ENCODE measurements around the gene IGFALS. TPM values are rescaled to one million over a fixed set of nuclear protein-coding genes. Genes with fewer than 3 reads are reported as not detected.

The IGFALS gene
- total and polyA plus RNA-seq, 2 experiments from 2014 or later = 0.16 TPM; not detected in 1

- TF ChIP-seq POLR2AphosphoS5 (IDR thresholded peaks at IDR 0.05; ENCODE audit: low read depth) = no peak
- no peak for TF ChIP-seq STAT1 (IDR thresholded peaks at IDR 0.05; ENCODE audit: unreplicated experiment)
- no peak for TF ChIP-seq ZNF462 (CRISPR knock-in tag; IDR thresholded peaks at IDR 0.05)
Observed at GRCh38 chr16:1808691-1809090, 15.2 kb upstream of the IGFALS start (continued).

- Histone ChIP-seq H3K79me2 (replicated peaks; ENCODE audit: insufficient read depth) (no peaks in the 10 kb centered on the region), H3K9me2 (ENCODE audit: insufficient read depth) (no peaks in the 10 kb centered on the region), H3F3A (replicated peaks; ENCODE audit: low read depth) (no peaks in the 10 kb centered on the region), H3K4me3 (no peak overlapping the region), H2AFZ (no peak overlapping the region), H3K27ac (ENCODE audit: low read depth) (no peak overlapping the region), H3K4me1 (ENCODE audit: insufficient read depth) (no peaks in the 10 kb centered on the region), H3K27me3 (ENCODE audit: insufficient read depth) (no peaks in the 10 kb centered on the region), H3K36me3 (ENCODE audit: insufficient read depth) (no peaks in the 10 kb centered on the region), H4K20me1 (replicated peaks; ENCODE audit: insufficient read depth) (no peaks in the 10 kb centered on the region; the same call in 1 of the 2 replicates), H3K4me2 (no peak overlapping the region)
- Mint-ChIP-seq H3K27me3 (ENCODE audit: insufficient read depth, low read depth, poor library complexity) (peaks cover 1% of the 10 kb centered on the region), H3K36me3 (ENCODE audit: low read depth) (peaks cover 40% of the 10 kb centered on the region), H3K4me1 (no peaks in the 10 kb centered on the region), H3K4me3 (no peak overlapping the region), H3K9me3 (peaks cover 18% of the 10 kb centered on the region; the same call in 2 of the 3 replicates), H3K27ac (no peak overlapping the region)
- DNase-seq (ENCODE audit: low spot score) = no peak
- ATAC-seq = no peak
- TF ChIP-seq STAT1 (IDR thresholded peaks at IDR 0.05; ENCODE audit: unreplicated experiment) (no peak), EZH2phosphoT487 (IDR thresholded peaks at IDR 0.05; ENCODE audit: unreplicated experiment) (no peak), EZH2 (IDR thresholded peaks at IDR 0.05; ENCODE audit: low read depth, unreplicated experiment) (no peak), REST (IDR thresholded peaks at IDR 0.05; ENCODE audit: unreplicated experiment) (no peak), ZNF331 (CRISPR knock-in tag; IDR thresholded peaks at IDR 0.05; ENCODE audit: low read depth) (no peak), NANOG (IDR thresholded peaks at IDR 0.05; ENCODE audit: borderline replicate concordance) (no peak)
Observed at GRCh38 chr16:1807626-1808025, 14.1 kb upstream of the IGFALS start.

Measured in GM23338 (cell line).